HFF-Myc (cell line): ENCODE results near the gene DPP10.

Source experiments
- DNase-seq: peaks from one replicate; pipeline ENCODE4 v3.0.0-alpha.2; 2011; ENCODE audit warnings: low read depth; ENCODE audit errors: extremely low read depth
- H3K4me3 ChIP-seq: replicated peaks from 2 replicates; pipeline ENCODE4 v1.5.1; 2011; ENCODE audit warnings: low read depth, mild to moderate bottlenecking, control low read depth, low read length
- TF ChIP-seq, protein P1 (sequence below): IDR thresholded peaks from 2 replicates; pipeline ENCODE4 v1.5.1; 2012; ENCODE audit warnings: mild to moderate bottlenecking, low read depth, low read length, control low read depth; ENCODE audit errors: missing control alignments

DPP10 gene

DNA sequence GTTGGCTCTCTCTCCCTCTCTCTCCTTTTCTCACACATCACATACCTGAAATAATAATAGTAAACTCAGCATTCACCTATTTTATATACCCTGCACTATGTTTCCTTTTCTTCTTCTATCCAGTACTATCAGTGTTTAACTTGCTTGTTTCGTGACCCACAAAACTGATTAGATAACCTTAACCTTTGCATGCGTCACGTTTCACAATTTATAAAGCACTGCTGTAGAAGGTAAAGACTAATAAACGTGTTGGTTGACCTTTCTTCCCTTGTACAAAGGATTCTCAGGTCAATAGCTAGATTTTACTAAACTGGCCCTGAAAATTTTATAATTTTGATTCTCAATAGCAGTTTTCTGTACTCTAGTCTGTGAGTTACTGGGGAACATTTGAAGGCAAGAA is 791.7 kb downstream of the DPP10 start:
- DNase-seq = no peak

DNA sequence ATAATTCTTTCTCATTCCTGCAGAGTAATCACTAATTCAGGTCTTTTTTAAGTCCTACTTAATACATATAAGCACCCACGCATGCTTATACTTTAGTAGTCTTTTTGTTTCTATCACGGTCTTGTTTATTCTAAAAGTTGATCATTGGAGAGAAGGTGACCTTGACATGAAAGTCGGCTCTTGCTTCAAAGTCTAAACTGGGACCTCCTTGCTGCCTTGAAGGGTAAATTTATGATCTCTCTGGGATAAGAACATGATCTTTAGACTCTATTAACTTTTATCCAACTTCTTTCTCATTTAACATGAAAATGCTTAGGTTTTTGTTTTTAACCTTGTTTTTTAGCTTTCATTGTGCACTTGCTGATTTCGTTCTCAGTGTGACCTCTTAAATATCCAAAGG is 792.3 kb downstream of the DPP10 start:
- no peak for DNase-seq
- H3K4me3 ChIP-seq = no peak overlapping the region
- TF ChIP-seq, protein P1, sequence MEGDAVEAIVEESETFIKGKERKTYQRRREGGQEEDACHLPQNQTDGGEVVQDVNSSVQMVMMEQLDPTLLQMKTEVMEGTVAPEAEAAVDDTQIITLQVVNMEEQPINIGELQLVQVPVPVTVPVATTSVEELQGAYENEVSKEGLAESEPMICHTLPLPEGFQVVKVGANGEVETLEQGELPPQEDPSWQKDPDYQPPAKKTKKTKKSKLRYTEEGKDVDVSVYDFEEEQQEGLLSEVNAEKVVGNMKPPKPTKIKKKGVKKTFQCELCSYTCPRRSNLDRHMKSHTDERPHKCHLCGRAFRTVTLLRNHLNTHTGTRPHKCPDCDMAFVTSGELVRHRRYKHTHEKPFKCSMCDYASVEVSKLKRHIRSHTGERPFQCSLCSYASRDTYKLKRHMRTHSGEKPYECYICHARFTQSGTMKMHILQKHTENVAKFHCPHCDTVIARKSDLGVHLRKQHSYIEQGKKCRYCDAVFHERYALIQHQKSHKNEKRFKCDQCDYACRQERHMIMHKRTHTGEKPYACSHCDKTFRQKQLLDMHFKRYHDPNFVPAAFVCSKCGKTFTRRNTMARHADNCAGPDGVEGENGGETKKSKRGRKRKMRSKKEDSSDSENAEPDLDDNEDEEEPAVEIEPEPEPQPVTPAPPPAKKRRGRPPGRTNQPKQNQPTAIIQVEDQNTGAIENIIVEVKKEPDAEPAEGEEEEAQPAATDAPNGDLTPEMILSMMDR = no peak

More for the DNA sequence above, 791.7 kb downstream of the DPP10 start:
- no peak overlapping the region for H3K4me3 ChIP-seq
- TF ChIP-seq, protein P1 = no peak

DNA sequence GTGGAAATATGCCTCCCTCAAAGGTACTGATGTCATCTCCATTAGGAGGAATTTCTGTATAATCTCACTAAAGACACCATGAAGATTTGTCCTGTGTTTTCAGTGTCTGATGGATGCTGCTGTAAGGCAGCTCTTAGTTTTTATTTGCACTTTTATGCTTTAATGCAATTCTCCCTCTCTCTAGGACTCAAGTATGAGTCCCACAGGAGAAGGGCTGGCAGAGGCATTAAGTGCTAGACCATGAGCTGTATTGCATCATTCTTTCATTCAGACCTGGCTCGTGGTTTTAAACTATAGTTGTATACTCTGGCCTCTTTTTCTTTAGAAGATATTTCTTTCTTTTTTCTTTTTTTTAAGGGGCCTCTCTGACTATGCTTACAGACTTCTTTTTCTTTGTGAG is 805.6 kb downstream of the DPP10 start:
- TF ChIP-seq, protein P1 = no peak
- no peak overlapping the region for H3K4me3 ChIP-seq
- no peak for DNase-seq

DNA sequence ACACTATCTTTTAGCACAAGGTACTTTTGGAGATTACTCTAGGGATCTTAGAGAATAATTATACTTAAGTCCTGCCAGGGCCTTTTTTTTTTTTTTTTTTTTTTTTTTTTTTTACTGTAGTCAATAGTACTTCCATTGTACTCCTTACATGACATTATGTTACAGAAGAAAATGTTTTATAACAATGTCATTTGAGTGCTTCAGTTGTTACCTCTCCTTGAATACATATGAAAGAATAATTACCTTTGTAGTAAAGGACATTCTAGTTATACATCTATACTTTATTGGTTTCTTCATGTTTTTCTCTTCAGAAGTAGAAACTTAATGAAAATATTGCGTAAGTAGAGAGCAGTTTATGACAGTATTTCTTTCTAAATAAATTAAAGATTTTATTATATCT is 834.9 kb downstream of the DPP10 start:
- TF ChIP-seq, protein P1 = no peak

DNA sequence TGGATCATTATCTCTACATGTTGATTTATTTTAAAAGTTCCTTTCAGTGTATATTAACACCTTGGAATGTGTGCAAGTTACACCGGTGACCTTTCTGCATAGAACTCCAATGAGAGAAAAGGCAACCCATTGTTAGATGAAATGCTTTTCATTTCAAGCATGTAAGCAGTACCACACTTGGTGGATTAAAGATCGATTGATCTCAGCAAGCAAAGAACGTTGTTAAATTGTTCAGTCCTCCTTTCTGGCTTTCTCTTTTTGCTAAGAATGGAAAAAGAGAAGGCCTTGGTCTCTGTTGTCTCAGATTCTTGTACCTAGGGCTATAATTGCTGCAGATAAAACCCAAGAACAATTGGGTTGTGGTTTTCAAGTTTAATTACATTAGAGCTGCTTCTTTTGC is 843.0 kb downstream of the DPP10 start:
- TF ChIP-seq, protein P1 = no peak
- no peak overlapping the region for H3K4me3 ChIP-seq
- DNase-seq = no peak

More for the DNA sequence above, 834.9 kb downstream of the DPP10 start:
- H3K4me3 ChIP-seq = no peak overlapping the region
- DNase-seq = no peak

DNA sequence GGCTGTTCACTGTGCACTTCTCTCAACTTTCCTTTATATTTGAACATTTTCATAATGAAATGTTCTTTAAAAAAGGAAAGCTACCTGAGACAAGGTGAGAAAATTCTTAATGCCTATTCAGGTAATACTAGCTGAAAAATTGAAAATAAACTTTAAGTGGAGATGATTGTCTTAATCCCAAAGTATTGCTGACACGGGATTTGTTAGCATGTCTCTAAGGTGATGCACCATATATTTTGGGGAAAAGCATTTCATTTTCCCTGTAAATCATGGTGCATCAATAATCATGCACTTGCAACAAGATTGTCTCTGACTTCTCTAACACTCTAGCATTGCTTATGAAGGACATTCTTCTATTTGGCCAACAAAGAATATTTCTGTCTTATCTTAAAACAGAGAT is 848.0 kb downstream of the DPP10 start:
- no peak for DNase-seq
- TF ChIP-seq, protein P1 = no peak
- no peak overlapping the region for H3K4me3 ChIP-seq

DNA sequence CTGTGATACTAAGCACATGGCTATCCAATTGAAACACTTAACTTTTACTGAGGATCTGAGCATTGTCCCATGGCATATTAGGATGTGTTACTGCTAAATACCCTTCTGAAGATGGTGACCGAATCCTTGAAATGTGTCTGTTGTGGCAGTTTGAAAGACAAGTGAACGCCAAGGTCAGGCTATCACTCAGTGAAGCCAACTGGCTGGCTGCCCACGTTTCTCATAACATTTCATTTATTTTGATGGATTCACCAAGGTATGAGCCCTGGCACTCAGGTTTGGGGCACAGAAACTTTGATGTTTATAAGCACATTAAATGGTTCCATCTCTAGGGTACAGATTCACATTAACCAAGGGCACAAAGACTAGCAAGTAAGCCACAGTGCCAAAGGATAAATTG is 850.3 kb downstream of the DPP10 start:
- no peak overlapping the region for H3K4me3 ChIP-seq
- TF ChIP-seq, protein P1 = no peak
- DNase-seq = no peak
